Tibial nerve (tissue), 4 donors: Measurements from ENCODE around the gene TRAF3. TPM values are rescaled to one million over a fixed set of nuclear protein-coding genes. Genes with fewer than 3 reads are reported as not detected.

Experiments used
- DNase-seq, 2 donors: peaks; one replicate each; pipeline ENCODE4 v3.0.0-alpha.2; 2019; ENCODE audit warnings: low spot score in 2 of 2
- H3K27ac ChIP-seq, 4 donors: fragments of 200-600 bp; sonication (generic) in 3 of 4; one replicate each; pipeline ENCODE4 v1.5.1; 2017 to 2019; ENCODE audit warnings: mild to moderate bottlenecking in 1 of 4
- H3K27me3 ChIP-seq, 2 donors: fragments of 200-600 bp; sonication (generic) in 1 of 2; one replicate each; pipeline versions ENCODE4 v1.5.1 to v1.6.0; 2017 to 2019
- H3K36me3 ChIP-seq, 3 donors: fragments of 200-600 bp; sonication (generic); one replicate each; pipeline ENCODE4 v1.5.1; 2018 to 2019
- H3K4me1 ChIP-seq, 4 donors: fragments of 200-600 bp; sonication (generic) in 3 of 4; one replicate each; pipeline ENCODE4 v1.5.1; 2017 to 2019
- H3K4me3 ChIP-seq, 4 donors: fragments of 200-600 bp; sonication (generic) in 3 of 4; one replicate each; pipeline ENCODE4 v1.5.1; 2017 to 2019; ENCODE audit warnings: mild to moderate bottlenecking in 1 of 4, moderate library complexity in 1 of 4
- H3K9me3 ChIP-seq, 4 donors: fragments of 200-600 bp; sonication (generic) in 3 of 4; one replicate each; pipeline ENCODE4 v1.5.1; 2017 to 2019
- EP300 ChIP-seq, 2 donors: sonication (generic); formaldehyde crosslinking; IDR thresholded peaks; one replicate each; pipeline ENCODE4 v1.6.1; 2017; ENCODE audit warnings: antibody characterized with exemption in 2 of 2, mild to moderate bottlenecking in 1 of 2
- POLR2A ChIP-seq, 2 donors: fragments of 450-650 bp; IDR thresholded peaks; one replicate each; pipeline ENCODE4 v1.6.1; 2017; ENCODE audit warnings: antibody characterized with exemption in 2 of 2, mild to moderate bottlenecking in 2 of 2, moderate library complexity in 2 of 2
- WGBS, 2 donors: methylation state at CpG; one replicate each; pipeline ENCODE4 v1.1.5; 2018; 5-methylcytosine and 5-hydroxymethylcytosine counted together
- total RNA-seq, 4 donors: library from RNA; depleted of rRNA; stranded (reverse); fragments of >200 nt; gene quantifications; one replicate each; pipeline ENCODE4 v1.1.0, GENCODE V29; 2016
- TF ChIP-seq, protein P1 (sequence below), 5 experiments: fragments of 200-600 bp in 3 of 5; fragments of 450-650 bp in 2 of 5; sonication (generic) in 3 of 5; IDR thresholded peaks; one replicate each; pipeline ENCODE4 v1.5.1; 2016 to 2019; ENCODE audit warnings: antibody characterized with exemption in 5 of 5, mild to moderate bottlenecking in 3 of 5, moderate library complexity in 2 of 5

Gene TRAF3
- total RNA-seq, 4 donors from 2014 or later = 4.8 to 20.7 (median 13.4) TPM

DNA sequence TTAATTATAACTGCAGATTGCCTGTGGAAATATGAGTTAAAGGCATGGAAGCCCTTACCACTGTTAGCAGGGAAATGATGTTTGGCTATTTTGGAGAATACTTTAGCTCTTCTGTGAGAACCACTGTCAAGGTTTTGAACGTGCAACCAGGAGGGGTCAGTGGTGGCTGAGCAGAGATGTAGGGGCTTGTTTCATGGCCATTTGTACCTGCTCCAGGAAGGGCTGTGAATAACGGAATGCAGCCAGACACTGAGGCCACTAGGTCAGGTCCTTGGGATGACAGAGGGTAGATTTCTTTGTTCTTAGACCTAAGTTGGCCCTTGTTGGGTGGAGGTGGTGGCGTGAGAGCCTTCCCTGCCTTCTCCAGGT, 8.3 kb downstream of the TRAF3 start:
- H3K36me3 ChIP-seq = no peaks in the 10 kb centered on the region
- TF ChIP-seq, protein P1, sequence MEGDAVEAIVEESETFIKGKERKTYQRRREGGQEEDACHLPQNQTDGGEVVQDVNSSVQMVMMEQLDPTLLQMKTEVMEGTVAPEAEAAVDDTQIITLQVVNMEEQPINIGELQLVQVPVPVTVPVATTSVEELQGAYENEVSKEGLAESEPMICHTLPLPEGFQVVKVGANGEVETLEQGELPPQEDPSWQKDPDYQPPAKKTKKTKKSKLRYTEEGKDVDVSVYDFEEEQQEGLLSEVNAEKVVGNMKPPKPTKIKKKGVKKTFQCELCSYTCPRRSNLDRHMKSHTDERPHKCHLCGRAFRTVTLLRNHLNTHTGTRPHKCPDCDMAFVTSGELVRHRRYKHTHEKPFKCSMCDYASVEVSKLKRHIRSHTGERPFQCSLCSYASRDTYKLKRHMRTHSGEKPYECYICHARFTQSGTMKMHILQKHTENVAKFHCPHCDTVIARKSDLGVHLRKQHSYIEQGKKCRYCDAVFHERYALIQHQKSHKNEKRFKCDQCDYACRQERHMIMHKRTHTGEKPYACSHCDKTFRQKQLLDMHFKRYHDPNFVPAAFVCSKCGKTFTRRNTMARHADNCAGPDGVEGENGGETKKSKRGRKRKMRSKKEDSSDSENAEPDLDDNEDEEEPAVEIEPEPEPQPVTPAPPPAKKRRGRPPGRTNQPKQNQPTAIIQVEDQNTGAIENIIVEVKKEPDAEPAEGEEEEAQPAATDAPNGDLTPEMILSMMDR (IDR thresholded peaks at IDR 0.05) = no peak
- TF ChIP-seq EP300 (IDR thresholded peaks at IDR 0.05) (no peak), POLR2A (IDR thresholded peaks at IDR 0.05) (no peak)
- H3K27me3 ChIP-seq = no peaks in the 10 kb centered on the region
- no peak overlapping the region for H3K27ac ChIP-seq
- peaks cover 0 to 5% (median 0%) of the 10 kb centered on the region in 4 donors for H3K4me1 ChIP-seq
- DNase-seq = no peak
- H3K4me3 ChIP-seq = no peak overlapping the region
- WGBS, 2 donors = 75 to 87% methylated on average over 3 of the region's 3 CpGs
- no peaks in the 10 kb centered on the region for H3K9me3 ChIP-seq

DNA sequence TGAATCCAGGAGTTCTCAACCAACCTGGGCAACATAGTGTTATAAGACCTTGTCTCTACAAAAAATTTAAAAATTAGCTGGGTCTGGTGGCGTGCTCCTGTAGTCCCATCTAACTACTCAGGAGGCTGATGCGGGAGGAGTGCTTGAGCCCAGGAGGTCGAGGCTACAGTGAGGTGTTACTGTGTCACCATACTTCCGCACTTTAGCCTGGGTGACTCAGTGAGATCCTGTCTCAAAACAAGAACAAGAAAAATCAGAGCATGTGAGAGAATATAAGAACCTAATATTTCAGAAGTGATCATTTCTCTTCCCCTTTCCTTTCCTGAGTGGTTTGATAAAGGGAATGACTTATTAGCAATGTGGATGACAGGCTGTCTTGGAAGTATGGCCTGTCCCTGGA, 9.5 kb downstream of the TRAF3 start:
- WGBS, 2 donors = 83 to 95% methylated on average over 4 of the region's 4 CpGs
- DNase-seq = no peak

DNA sequence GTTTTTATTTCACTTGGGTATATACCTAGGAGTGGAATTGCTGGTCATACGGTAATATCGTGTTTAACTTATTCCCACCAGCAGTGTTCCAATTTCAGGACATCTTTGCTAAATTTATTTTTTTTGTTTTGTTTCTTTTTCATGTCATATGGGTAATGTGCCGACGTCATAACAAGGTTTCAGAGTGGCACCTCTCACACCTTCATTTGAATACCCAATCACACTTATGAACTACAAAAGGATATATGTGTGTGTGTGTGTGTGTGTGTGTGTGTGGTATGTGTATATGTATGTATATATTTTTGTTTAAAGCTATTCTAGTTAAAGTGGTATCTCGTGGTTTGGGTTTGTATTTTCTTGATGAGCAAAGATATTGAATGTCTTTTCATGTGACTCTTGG, 12.1 kb downstream of the TRAF3 start:
- Histone ChIP-seq H3K27ac (no peak overlapping the region), H3K4me3 (no peak overlapping the region), H3K36me3 (peaks cover 0 to 5% (median 0%) of the 10 kb centered on the region in 3 donors), H3K4me1 (no peaks in the 10 kb centered on the region), H3K9me3 (peaks cover 0 to 8% (median 0%) of the 10 kb centered on the region in 4 donors), H3K27me3 (no peaks in the 10 kb centered on the region)
- WGBS, 2 donors = 88 to 92% methylated on average over 5 of the region's 5 CpGs
- TF ChIP-seq, protein P1 (IDR thresholded peaks at IDR 0.05) = no peak
- TF ChIP-seq POLR2A (IDR thresholded peaks at IDR 0.05) (no peak), EP300 (IDR thresholded peaks at IDR 0.05) (no peak)
- no peak for DNase-seq

More for the DNA sequence above, 9.5 kb downstream of the TRAF3 start:
- Histone ChIP-seq H3K9me3 (no peaks in the 10 kb centered on the region), H3K27me3 (no peaks in the 10 kb centered on the region), H3K36me3 (no peaks in the 10 kb centered on the region), H3K4me1 (no peaks in the 10 kb centered on the region), H3K4me3 (no peak overlapping the region), H3K27ac (no peak overlapping the region)
- no peak for TF ChIP-seq POLR2A (IDR thresholded peaks at IDR 0.05)
- no peak for TF ChIP-seq EP300 (IDR thresholded peaks at IDR 0.05)
- TF ChIP-seq, protein P1 (IDR thresholded peaks at IDR 0.05) = no peak

DNA sequence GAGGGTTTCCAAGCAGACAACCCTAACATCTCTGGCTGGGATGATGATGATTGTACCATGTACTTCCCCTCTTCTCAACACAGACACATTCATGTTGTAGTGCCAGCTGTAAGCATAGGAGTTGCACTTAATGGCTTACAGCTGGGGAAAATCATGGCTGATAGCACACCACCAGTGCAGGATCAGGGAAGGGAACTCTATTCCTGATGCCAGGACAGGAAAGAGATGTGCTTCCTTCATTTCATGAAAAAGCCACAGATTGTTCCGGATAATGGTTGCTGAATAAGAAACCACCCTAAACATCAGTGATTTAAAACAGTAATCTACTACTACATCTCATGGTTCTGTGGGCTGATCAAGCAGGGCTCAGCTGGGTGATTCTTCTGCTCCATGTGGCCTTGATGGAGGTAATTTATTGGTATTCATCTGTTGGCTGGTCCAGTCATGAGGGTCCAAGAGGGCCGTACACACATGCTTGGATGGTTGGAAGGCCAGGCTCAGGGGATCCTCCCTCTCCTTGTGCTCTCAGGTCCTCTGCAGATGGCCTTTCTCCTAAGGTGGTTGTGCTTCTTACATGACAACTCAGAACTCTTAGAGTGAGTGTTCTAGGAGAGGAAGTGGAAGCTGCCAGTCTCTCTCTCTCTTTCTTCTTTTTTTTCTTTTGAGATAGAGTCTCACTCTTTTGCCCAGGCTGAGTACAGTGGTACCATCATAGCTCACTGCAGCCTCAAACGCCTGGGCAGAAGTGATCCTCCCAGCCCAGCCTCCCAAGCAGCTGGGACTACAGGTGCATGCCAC, 16.5 kb downstream of the TRAF3 start:
- TF ChIP-seq EP300 (IDR thresholded peaks at IDR 0.05) (no peak), POLR2A (IDR thresholded peaks at IDR 0.05) (no peak)
- TF ChIP-seq, protein P1 (IDR thresholded peaks at IDR 0.05) = no peak
- DNase-seq = no peak
- peaks cover 0 to 17% (median 3%) of the 10 kb centered on the region in 4 donors for H3K4me1 ChIP-seq
- peaks cover 0 to 8% (median 0%) of the 10 kb centered on the region in 4 donors for H3K9me3 ChIP-seq
- peaks cover 0 to 5% (median 0%) of the 10 kb centered on the region in 3 donors for H3K36me3 ChIP-seq
- H3K27ac ChIP-seq = no peak overlapping the region
- no peaks in the 10 kb centered on the region for H3K27me3 ChIP-seq
- 93 to 99% methylated on average over 3 of the region's 3 CpGs for WGBS, 2 donors
- no peak overlapping the region for H3K4me3 ChIP-seq
